Peyer's patch (tissue), 4 donors: ENCODE data around the gene BACH2. TPM values are rescaled to one million over a fixed set of nuclear protein-coding genes. Genes with fewer than 3 reads are reported as not detected.

Source experiments
- DNase-seq, 3 donors: peaks; one replicate each; pipeline ENCODE4 v3.0.0-alpha.2; 2017 to 2019
- H3K27ac ChIP-seq, 4 donors: fragments of 200-600 bp; sonication (generic); one replicate each; pipeline ENCODE4 v1.5.1; 2016 to 2019
- H3K27me3 ChIP-seq, 2 donors: fragments of 200-600 bp; sonication (generic); one replicate each; pipeline ENCODE4 v1.5.1; 2019
- H3K36me3 ChIP-seq, 3 donors: fragments of 200-600 bp; sonication (generic); one replicate each; pipeline ENCODE4 v1.5.1; 2016 to 2019
- H3K4me1 ChIP-seq, 4 donors: fragments of 200-600 bp; sonication (generic); one replicate each; pipeline ENCODE4 v1.5.1; 2016 to 2019
- H3K4me3 ChIP-seq, 4 donors: fragments of 200-600 bp; sonication (generic); 1 replicate in 3 of 4; 2 replicates in 1 of 4; pipeline ENCODE4 v1.5.1; 2016 to 2019; ENCODE audit warnings: mild to moderate bottlenecking in 1 of 4
- H3K9me3 ChIP-seq, 4 donors: fragments of 200-600 bp; sonication (generic); one replicate each; pipeline ENCODE4 v1.5.1; 2016 to 2019; ENCODE audit warnings: mild to moderate bottlenecking in 1 of 4
- CTCF ChIP-seq, 6 experiments: fragments of 450-650 bp in 4 of 6; fragments of 200-600 bp in 2 of 6; sonication (generic) in 1 of 6; IDR thresholded peaks; one replicate each; pipeline ENCODE4 v1.5.1; 2017 to 2019; ENCODE audit warnings: antibody characterized with exemption in 6 of 6, mild to moderate bottlenecking in 3 of 6, moderate library complexity in 1 of 6
- POLR2A ChIP-seq, 2 donors: fragments of 450-650 bp; IDR thresholded peaks; one replicate each; pipeline ENCODE4 v1.5.1; 2017; ENCODE audit warnings: antibody characterized with exemption in 2 of 2, mild to moderate bottlenecking in 2 of 2, moderate library complexity in 2 of 2
- total RNA-seq, 4 donors: library from RNA; depleted of rRNA; stranded (reverse); fragments of >200 nt; gene quantifications; one replicate each; pipeline ENCODE4 v1.1.0, GENCODE V29; 2016

The BACH2 gene
- total RNA-seq, 4 donors from 2014 or later: 0.18 to 26.4 (median 8.2) TPM

- Histone ChIP-seq H3K36me3 (no peaks in the 10 kb centered on the region), H3K9me3 (no peaks in the 10 kb centered on the region), H3K4me3 (no peak overlapping the region), H3K27ac (no peak overlapping the region), H3K4me1 (no peaks in the 10 kb centered on the region), H3K27me3 (no peaks in the 10 kb centered on the region)
- TF ChIP-seq CTCF (IDR thresholded peaks at IDR 0.05) (no peak), POLR2A (IDR thresholded peaks at IDR 0.05) (no peak)
- DNase-seq: no peak
These were observed 268.4 kb downstream of the BACH2 start for GRCh38 chr6:90028066-90028778.

- no peak for DNase-seq
- Histone ChIP-seq H3K9me3 (no peaks in the 10 kb centered on the region), H3K27me3 (no peaks in the 10 kb centered on the region), H3K4me3 (no peak overlapping the region), H3K4me1 (no peaks in the 10 kb centered on the region), H3K36me3 (no peaks in the 10 kb centered on the region), H3K27ac (no peak overlapping the region)
- TF ChIP-seq CTCF (IDR thresholded peaks at IDR 0.05): no peak
- no peak for TF ChIP-seq POLR2A (IDR thresholded peaks at IDR 0.05)
These were observed 270.4 kb downstream of the BACH2 start for GRCh38 chr6:90026216-90026615.

- H3K4me3 ChIP-seq: no peak overlapping the region
- no peaks in the 10 kb centered on the region for H3K27me3 ChIP-seq
- H3K9me3 ChIP-seq: no peaks in the 10 kb centered on the region
- no peak for TF ChIP-seq POLR2A (IDR thresholded peaks at IDR 0.05)
- no peak for TF ChIP-seq CTCF (IDR thresholded peaks at IDR 0.05)
- H3K36me3 ChIP-seq: no peaks in the 10 kb centered on the region
- H3K27ac ChIP-seq: no peak overlapping the region
- no peaks in the 10 kb centered on the region for H3K4me1 ChIP-seq
- DNase-seq: no peak
These were observed 271.1 kb downstream of the BACH2 start for GRCh38 chr6:90025523-90026061.

- Histone ChIP-seq H3K9me3 (no peaks in the 10 kb centered on the region), H3K4me1 (no peaks in the 10 kb centered on the region), H3K27ac (no peak overlapping the region), H3K4me3 (no peak overlapping the region), H3K27me3 (no peaks in the 10 kb centered on the region), H3K36me3 (no peaks in the 10 kb centered on the region)
- TF ChIP-seq POLR2A (IDR thresholded peaks at IDR 0.05): no peak
- no peak for TF ChIP-seq CTCF (IDR thresholded peaks at IDR 0.05)
- no peak for DNase-seq
These were observed 272.0 kb downstream of the BACH2 start for GRCh38 chr6:90024633-90025032.

GRCh38 chr6:90021711-90022110 lies 274.9 kb downstream of the BACH2 start:
- no peak for TF ChIP-seq POLR2A (IDR thresholded peaks at IDR 0.05)
- no peak for TF ChIP-seq CTCF (IDR thresholded peaks at IDR 0.05)
- DNase-seq: no peak
- Histone ChIP-seq H3K27me3 (no peaks in the 10 kb centered on the region), H3K4me1 (no peaks in the 10 kb centered on the region), H3K4me3 (no peak overlapping the region), H3K36me3 (no peaks in the 10 kb centered on the region), H3K27ac (no peak overlapping the region), H3K9me3 (no peaks in the 10 kb centered on the region)
